ENCODE results near the gene PRSS53.

GRCh38 chr16:31132303-31132979 lies 43.7 kb upstream of the PRSS53 start:
- TF ChIP-seq POLR2A (IDR thresholded peaks at IDR 0.05) (no peak), POLR2AphosphoS5 (IDR thresholded peaks at IDR 0.05) (no peak), CTCF (IDR thresholded peaks at IDR 0.05) (no peak)

All from sigmoid colon (tissue), 4 donors.